Activated T-cell treated with anti-CD3 and anti-CD28 coated beads for 24 hours (primary cell): ENCODE measurements around the gene PGM1.

Experiments
- DNase-seq: peaks from one replicate; pipeline ENCODE4 v3.0.0-alpha.2; 2020; ENCODE audit warnings: low read depth

The PGM1 gene

DNA sequence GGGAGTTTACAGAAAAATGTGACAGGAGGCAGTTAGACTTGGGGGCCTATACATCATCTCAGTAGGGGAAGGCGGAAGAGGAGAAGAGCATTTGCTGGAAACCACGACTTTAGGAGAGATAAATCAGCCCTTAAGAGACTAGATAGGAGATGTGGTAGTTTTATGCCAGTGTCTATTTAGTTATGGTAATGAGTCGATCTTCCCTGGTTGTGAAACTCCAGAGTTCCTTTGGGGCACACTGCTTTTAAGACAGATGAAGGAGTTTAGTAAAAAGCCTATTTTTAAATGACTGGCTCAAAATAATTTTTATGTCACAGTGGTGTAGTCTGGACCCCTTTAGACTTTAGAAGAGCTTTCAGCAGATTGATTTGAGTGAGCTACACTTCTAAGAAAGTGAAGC, 7.8 kb downstream of the PGM1 start:
- DNase-seq, result no peak

GRCh38 chr1:63601463-63601862, 8.3 kb downstream of the PGM1 start:
- no peak for DNase-seq

DNA sequence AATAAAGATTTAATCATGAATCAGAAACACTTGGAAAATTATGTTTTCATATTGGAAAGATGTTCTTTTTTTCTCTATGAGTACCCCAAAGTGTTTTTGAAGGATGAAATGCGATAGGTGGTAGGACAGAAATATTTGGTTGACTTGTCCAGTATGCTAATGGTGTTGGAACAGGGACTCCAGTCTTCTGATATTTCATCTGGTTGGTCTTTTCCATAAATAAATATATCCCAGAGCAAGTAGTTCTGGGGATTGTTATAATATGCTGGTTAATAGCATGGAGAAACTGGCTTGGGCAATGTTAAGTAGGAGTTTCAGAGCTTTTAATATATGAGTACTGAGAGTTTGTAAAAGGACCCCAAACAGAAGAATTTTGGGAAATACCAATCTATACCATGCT, 8.7 kb downstream of the PGM1 start:
- DNase-seq, result no peak

- DNase-seq, result no peak
Observed at GRCh38 chr1:63602629-63603028, 9.4 kb downstream of the PGM1 start.

- DNase-seq, result no peak
Observed at GRCh38 chr1:63603810-63604209, 10.6 kb downstream of the PGM1 start.

- no peak for DNase-seq
Observed at GRCh38 chr1:63607322-63607721, 14.1 kb downstream of the PGM1 start.

- DNase-seq, result no peak
Observed at GRCh38 chr1:63611231-63611630, 18.0 kb downstream of the PGM1 start.

- DNase-seq, result no peak
Observed at GRCh38 chr1:63612564-63612963, 19.4 kb downstream of the PGM1 start.

- no peak for DNase-seq
Observed at GRCh38 chr1:63612971-63613370, 19.8 kb downstream of the PGM1 start.

GRCh38 chr1:63615768-63616420, 22.7 kb downstream of the PGM1 start:
- peak; percentile 54 for DNase-seq

DNA sequence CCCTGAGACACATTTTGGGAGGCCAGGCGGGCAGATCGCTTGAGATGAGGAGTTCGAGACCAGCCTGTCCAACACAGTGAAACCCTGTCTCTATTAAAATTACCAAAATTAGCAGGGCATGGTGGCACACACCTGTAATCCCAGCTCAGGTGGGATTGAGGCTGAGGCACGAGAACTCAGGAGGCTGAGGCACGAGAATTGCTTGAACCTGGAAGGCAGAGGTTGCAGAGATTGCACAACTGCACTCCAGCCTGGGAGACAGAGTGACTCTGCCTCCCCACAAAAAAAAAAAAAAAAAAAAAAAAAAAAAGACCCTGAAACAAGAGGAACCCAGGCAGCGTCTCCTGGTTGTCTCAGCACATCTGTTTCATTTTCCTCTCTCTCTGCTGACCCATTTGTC, 24.2 kb downstream of the PGM1 start:
- DNase-seq, result no peak

DNA sequence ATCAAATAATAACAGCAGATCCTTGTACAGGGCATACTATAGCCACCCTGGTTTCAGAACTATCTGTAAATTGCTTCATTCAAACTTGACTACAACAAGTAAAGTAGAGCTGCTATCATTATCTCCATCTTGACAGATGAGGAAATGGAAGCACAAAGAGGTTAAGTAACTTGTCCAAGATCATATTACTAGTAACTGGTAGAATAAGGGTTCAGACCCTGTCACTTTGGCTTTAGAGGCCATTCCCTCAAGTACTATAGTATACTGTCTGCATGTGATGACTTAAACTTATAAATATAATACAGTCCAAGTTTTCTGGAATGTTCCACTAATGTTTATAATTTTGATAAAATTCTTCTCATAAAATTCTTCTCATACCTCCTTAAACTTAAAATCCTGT, 24.8 kb downstream of the PGM1 start:
- no peak for DNase-seq

- no peak for DNase-seq
Observed at GRCh38 chr1:63619558-63619957, 26.3 kb downstream of the PGM1 start.

DNA sequence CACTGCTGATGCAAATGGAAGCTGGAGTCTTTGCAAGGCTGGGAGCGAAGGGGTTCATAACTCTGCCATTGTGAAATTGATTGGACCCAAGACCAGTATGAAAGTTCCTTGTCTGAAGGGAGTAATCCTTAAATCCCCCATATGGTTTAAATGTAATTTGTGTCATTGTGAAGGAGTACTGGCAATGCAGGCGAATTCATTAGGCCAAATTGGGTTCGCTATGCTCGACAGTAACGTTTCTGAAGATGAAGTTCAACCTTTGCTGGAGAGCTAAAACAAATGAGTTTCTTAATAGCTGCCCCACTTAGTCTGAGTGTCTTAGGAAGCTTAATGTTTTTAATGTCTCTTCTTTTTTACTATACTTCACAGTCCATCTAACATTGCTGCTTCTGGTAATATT, 27.5 kb downstream of the PGM1 start:
- no peak for DNase-seq

DNA sequence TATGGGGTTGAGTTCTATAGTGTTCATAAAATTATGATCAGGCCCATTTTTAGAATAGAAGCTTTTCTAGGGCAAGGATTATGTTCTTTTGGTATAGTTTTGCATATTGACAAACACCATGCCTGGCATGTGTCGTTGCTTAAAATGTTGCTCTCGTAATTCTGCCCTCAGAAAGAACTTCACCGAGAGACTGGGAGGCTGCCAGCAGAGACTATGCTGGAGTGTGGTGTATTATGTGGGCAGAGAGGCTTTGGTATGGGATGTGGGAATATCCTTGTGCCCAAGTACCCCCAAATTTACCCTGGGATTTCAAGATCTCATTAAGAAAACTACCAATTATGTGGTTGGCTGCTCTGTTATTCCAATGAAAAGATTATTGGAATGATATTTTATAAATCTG, 27.9 kb downstream of the PGM1 start:
- no peak for DNase-seq

DNA sequence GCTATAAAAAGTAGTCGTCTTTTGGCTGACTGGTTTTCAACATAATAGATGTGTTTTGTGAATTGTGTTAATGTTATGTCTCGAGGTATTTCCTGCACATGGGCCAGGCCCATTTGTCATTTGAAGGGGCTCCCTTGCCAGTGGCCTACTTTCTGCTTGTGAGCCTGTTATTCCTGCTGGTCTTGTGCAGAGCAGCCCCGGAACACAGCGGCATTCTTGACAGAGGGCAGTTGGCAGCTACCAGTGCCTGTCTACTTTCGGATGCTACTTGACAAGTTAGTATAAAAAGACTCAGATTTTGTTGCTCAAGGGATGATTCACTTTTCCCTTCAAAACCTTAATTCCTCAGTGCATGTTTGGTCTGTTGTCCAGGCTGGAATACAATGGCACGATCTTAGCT, 28.5 kb downstream of the PGM1 start:
- no peak for DNase-seq

- DNase-seq, result no peak
Observed at GRCh38 chr1:63622849-63623566, 29.8 kb downstream of the PGM1 start.

GRCh38 chr1:63623952-63624351, 30.7 kb downstream of the PGM1 start:
- DNase-seq, result no peak

DNA sequence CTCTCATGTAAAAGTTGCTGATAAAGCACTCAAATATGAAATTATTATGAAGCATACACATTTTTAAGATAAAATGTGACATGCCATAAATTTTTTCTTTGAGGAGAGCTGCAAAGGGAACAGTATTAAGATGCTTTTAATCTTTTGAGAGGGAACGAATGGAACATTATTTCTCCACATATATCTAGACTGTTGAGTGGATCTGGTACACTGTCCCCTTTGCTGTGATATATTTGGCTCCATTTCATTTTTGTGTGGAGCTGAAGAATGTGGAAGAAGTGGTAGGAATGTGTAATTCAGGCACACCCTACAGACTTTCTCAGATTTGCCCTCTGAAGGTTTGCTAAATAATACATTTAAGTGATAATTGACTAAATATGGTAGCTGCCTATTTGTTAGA, 31.7 kb downstream of the PGM1 start:
- DNase-seq, result no peak

DNA sequence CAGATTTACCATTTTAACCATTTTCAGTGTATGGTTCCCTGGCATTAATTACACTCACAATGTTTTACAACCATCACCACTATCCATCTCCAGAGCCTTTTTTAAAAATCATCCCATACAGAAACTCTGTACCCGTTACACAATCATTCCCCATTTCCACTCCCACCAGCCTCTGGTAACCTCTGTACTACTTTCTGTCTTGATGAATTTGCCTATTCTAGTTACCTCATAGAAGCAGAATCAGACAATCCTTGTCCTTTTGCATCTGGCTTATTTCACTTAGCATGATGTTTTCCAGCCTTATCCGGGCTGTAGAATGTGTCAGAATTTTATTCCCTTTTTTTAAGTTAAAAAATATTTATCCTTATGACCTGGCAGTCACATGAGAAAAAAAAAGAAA, 33.0 kb downstream of the PGM1 start:
- DNase-seq, result no peak

GRCh38 chr1:63628607-63629006, 35.4 kb downstream of the PGM1 start:
- DNase-seq, result no peak

- no peak for DNase-seq
Observed at GRCh38 chr1:63630238-63630637, 37.0 kb downstream of the PGM1 start.

DNA sequence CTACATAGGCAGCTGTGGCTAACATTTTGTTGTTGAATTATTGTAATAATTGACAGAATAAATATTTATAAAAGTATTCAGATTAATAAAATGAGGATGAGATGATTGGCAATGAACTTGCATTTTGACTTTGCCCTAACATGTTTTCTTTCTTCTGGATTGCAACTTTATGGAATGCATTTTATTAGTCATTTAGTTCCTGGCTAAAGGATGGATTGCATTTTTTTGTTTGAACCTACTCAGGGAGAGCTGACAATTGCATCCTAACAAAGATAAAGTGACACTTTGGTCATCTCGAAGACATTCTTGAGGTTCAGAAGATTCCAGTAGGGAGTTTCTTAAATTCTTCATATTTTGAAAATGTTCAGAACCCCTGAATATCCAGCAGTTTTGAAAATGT, 37.5 kb downstream of the PGM1 start:
- no peak for DNase-seq

DNA sequence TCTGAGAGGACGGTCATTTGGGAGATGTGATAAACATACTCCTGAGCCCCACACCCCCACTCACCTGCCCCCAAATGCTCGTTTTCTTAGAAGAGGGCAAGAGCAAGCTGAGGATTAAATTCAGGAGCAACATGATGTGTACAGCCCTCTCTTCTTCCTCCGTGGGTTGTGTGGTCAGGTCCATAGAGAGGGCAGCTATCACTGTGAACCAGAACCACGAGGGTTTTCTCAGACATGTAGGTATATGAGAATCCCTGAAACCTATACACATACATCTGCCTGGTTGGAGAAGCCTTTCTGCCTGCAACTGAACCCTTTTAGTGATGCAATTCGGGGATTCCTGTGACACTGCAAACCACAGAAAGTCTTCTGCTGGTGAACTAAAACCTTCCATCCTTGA, 38.9 kb downstream of the PGM1 start:
- DNase-seq, result no peak
